GM21529 (cell line): ENCODE measurements around the gene ICAM5.
"Not testable (repeated sequence)": the region's sequence is repeated elsewhere in the genome, so short reads cannot be mapped to it uniquely, and the experiment has no call there.

Source experiments
- ATAC-seq: cut with Tn5 transposase; IDR thresholded peaks from one replicate; pipeline ENCODE4 v1.9.1; 2021; ENCODE audit not compliant: unreplicated experiment

Gene ICAM5

DNA sequence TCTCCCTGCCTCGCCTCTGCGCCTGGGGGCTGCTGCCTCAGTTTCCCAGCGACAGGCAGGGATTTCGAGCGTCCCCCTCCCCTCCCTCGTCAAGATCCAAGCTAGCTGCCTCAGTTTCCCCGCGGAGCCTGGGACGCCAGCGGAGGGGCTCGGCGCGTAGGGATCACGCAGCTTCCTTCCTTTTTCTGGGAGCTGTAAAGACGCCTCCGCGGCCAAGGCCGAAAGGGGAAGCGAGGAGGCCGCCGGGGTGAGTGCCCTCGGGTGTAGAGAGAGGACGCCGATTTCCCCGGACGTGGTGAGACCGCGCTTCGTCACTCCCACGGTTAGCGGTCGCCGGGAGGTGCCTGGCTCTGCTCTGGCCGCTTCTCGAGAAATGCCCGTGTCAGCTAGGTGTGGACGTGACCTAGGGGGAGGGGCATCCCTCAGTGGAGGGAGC is 19.6 kb upstream of the ICAM5 start:
- no peak for ATAC-seq

DNA sequence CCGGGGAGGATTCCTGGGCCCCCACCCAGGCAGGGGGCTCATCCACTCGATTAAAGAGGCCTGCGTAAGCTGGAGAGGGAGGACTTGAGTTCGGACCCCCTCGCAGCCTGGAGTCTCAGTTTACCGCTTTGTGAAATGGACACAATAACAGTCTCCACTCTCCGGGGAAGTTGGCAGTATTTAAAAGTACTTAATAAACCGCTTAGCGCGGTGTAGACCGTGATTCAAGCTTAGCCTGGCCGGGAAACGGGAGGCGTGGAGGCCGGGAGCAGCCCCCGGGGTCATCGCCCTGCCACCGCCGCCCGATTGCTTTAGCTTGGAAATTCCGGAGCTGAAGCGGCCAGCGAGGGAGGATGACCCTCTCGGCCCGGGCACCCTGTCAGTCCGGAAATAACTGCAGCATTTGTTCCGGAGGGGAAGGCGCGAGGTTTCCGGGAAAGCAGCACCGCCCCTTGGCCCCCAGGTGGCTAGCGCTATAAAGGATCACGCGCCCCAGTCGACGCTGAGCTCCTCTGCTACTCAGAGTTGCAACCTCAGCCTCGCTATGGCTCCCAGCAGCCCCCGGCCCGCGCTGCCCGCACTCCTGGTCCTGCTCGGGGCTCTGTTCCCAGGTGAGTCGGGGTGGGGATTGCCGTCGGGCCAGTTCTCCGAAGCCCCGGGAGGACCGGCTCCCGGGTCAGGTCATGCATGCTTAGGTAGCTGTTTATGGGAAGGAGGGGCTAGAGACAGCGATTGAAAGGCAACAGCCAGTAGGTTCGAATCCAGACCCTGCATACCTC is 18.9 kb upstream of the ICAM5 start, which contains the start of gene ICAM1:
Gene ICAM1 (plus strand): TSS at position 505 of the 779 bp plus-strand sequence. CDS start 40 bp downstream, at position 545.
- peak; percentile 49 for ATAC-seq

DNA sequence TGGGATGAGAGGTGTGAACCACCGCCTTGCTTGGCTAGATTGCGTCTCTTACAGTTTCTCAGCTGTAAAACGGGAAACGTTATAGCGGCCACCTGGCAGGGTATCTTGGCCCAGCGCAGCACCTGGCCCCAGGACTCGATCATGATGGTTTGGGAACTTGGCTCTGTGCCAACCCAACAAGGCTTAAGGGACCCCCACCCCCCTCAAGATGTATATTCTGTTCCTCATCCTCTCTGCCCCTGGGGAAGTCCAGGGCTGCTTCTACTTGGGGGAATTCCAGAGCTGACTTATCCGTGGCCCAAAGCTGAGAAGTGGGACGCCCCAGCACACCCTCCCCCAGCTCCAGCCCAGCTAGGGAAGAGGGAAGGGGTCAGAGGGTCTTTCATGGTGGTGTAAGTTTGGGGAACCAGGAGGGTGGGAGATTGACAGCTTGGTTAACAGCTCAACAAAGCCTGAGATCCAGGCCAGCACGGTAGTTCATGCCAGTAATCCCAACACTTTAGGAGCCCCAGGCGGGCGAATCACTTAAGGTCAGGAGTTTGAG is 18.1 kb upstream of the ICAM5 start:
- peak; percentile 13 for ATAC-seq

DNA sequence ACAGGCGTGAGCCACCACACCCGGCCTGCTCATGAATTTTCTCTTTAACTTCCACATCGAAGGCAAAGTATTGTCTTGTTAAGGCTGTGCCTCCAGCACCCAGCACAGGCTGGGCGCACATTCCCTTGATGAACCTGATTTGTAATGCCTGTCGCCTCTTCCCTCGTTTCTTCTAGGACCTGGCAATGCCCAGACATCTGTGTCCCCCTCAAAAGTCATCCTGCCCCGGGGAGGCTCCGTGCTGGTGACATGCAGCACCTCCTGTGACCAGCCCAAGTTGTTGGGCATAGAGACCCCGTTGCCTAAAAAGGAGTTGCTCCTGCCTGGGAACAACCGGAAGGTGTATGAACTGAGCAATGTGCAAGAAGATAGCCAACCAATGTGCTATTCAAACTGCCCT is 15.2 kb upstream of the ICAM5 start:
- ATAC-seq = no peak

DNA sequence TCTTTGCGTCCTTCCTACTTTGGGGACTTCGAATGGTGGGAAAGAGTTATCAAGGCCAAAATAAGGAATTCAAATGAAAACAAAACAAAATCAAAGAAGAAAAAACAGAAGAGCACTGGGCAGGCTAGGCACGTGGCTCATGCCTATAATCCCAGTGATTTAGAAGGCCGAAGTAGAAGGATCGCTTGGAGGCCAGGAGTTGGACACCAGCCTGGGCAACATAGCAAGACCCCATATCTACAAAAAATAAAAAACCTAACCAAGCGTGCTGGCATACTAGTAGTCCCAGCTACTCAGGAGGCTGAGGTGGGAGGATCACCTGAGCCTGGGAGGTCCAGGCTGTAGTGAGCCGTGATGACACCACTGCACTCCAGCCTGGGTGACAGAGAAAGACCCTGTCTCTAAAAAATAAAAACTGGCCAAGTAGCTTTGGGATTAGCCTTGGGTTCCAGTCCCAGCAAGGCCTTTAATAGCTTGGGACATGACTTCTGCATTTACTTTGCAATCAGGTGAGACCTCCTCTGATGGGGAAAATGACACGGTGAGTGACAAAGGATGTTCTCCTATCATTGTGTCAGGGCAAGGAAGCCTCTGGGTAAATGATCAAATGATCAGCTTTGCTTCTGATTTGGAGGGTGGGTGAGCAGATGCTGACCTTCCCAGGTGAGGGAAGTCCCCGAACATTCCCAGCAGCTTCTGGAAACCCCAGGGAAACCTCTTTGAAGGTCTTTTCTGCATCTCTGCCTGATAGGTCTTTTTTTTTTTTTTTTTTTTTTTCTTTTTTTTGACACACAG is 11.8 kb upstream of the ICAM5 start:
- ATAC-seq = no peak

DNA sequence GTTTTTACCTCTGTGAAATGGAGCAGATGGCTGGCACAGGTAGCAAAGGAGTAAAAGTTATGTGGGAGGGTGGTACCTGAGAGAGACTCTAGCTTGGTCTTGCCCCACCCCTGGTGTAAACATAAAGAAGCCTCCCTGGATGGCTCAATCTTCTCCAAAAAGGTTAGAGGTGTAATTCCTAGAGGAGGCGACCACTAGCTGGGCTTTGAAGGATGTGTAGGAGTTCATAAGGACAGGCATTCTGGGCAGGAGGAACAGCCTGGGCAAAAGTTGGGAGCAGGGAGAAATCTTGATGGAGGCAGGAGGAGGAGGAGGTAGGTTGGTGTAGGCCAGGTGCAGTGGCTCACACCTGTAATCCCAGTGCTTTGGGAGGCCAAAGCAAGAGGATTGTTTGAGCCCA is 10.8 kb upstream of the ICAM5 start:
- no peak for ATAC-seq

DNA sequence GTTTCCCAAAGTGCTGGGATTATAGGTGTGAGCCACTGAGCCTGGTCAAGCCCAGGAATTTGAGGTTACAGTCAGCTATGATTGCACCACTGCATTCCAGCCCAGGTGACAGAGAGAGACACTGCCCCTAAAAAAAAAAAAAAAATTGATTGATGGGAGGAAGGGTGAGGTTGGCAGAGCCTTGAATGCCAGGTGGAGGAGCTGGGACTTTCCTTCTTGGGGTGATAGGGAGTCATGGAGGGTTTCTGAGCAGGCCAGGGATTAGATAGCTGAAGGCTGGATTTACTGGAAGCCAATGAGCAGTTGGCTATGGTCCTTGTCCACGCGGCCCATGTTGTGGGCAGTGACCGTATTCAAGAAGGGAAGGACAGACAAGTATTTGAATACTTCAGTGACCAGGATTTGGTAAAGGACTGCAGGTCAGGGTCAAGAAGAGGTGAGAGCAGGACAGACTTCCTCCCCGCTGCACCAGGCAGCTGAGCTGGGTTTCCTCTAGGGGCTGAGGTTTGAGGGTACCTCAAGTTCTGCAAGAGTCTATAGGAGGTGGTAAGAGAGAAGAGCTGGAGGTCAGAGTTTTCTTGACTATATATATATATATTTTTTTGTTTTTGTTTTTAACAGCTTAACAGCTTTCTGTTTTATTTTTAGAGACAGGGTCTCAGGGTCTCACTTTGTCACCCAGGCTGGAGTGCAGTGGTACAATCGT is 9.9 kb upstream of the ICAM5 start:
- no peak for ATAC-seq

- not testable (repeated sequence) for ATAC-seq
Observed at GRCh38 chr19:10282043-10282442, 7.7 kb upstream of the ICAM5 start.

DNA sequence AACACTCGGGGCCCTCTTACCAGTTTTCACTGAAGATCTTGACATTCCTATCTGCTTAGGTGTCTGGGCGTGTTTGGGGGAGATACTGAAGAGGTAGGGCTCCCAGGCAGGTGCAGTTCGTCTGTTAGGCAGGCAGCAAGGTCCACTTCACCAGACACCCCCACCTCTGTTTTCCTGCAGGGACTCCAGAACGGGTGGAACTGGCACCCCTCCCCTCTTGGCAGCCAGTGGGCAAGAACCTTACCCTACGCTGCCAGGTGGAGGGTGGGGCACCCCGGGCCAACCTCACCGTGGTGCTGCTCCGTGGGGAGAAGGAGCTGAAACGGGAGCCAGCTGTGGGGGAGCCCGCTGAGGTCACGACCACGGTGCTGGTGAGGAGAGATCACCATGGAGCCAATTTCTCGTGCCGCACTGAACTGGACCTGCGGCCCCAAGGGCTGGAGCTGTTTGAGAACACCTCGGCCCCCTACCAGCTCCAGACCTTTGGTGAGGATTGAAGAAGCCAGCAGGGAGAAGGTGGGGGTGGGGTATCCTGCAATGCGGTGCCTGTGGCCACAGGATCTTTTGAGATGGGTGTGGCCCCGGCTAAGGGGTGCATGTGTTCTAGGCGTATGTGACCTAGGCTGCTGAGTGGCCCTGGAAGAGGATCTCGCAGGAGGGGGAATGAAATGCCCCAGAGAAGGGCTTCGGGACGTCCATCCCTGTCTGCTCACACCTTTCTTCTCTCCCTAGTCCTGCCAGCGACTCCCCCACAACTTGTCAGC is 6.3 kb upstream of the ICAM5 start:
- no peak for ATAC-seq

GRCh38 chr19:10284065-10284959 is 5.4 kb upstream of the ICAM5 start:
- no peak for ATAC-seq

DNA sequence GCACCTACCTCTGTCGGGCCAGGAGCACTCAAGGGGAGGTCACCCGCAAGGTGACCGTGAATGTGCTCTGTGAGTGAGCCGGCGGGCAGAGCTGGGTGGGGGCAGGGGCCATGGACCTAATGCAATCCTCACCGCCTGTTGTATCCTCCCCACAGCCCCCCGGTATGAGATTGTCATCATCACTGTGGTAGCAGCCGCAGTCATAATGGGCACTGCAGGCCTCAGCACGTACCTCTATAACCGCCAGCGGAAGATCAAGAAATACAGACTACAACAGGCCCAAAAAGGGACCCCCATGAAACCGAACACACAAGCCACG is 4.8 kb upstream of the ICAM5 start:
- no peak for ATAC-seq

DNA sequence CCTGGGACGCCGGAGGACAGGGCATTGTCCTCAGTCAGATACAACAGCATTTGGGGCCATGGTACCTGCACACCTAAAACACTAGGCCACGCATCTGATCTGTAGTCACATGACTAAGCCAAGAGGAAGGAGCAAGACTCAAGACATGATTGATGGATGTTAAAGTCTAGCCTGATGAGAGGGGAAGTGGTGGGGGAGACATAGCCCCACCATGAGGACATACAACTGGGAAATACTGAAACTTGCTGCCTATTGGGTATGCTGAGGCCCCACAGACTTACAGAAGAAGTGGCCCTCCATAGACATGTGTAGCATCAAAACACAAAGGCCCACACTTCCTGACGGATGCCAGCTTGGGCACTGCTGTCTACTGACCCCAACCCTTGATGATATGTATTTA is 4.4 kb upstream of the ICAM5 start:
- no peak for ATAC-seq

DNA sequence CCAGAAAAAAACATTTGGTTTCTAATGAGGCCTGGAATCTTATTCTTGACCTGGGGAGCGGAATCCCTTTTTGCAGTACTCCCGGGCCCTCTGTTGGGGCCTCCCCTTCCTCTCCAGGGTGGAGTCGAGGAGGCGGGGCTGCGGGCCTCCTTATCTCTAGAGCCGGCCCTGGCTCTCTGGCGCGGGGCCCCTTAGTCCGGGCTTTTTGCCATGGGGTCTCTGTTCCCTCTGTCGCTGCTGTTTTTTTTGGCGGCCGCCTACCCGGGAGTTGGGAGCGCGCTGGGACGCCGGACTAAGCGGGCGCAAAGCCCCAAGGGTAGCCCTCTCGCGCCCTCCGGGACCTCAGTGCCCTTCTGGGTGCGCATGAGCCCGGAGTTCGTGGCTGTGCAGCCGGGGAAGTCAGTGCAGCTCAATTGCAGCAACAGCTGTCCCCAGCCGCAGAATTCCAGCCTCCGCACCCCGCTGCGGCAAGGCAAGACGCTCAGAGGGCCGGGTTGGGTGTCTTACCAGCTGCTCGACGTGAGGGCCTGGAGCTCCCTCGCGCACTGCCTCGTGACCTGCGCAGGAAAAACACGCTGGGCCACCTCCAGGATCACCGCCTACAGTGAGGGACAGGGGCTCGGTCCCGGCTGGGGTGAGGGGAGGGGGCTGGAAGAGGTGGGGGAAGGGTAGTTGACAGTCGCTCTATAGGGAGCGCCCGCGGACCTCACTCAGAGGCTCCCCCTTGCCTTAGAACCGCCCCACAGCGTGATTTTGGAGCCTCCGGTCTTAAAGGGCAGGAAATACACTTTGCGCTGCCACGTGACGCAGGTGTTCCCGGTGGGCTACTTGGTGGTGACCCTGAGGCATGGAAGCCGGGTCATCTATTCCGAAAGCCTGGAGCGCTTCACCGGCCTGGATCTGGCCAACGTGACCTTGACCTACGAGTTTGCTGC is 2.7 kb upstream of the ICAM5 start, which contains the start of gene ICAM4:
Gene ICAM4 (plus strand): TSS at position 153 of the 935 bp plus-strand sequence. CDS start 58 bp downstream, at position 211.
- ATAC-seq = no peak

- ATAC-seq = no peak
Observed at GRCh38 chr19:10288662-10289166, 1.0 kb upstream of the ICAM5 start.

DNA sequence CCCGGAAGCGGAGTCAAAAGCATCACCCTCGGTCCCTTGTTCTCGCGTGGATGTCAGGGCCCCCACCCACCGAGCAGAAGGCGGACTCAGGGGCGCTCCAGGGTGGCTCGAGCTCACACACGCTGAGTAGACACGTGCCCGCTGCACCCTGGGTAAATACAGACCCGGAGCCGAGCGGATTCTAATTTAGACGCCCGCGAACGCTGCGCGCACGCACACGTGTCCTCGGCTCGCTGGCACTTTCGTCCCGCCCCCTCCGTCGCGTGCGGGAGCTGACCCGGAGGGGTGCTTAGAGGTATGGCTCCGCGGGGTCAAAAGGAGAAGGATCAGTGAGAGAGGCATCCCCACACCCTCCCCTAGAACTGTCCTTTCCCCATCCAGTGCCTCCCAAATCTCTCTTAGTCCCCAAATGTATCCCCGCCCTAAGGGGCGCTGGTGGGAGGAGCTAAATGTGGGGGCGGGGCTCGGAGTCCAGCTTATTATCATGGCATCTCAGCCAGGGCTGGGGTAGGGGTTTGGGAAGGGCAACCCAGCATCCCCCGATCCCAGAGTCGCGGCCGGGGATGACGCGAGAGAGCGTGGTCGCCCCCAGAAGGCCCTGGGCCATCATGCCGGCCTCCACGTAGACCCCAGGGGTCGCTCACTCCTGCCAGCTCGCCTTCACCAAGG is 451 bp upstream of the ICAM5 start:
- ATAC-seq = no peak

- ATAC-seq = no peak
Observed at GRCh38 chr19:10290357-10290875, 664 bp downstream of the ICAM5 start.

GRCh38 chr19:10290876-10291553 is 1.3 kb downstream of the ICAM5 start:
- no peak for ATAC-seq
